OCI-LY7 (cell line): ENCODE data around the gene SCYL3. TPM values are rescaled to one million over a fixed set of nuclear protein-coding genes. Genes with fewer than 3 reads are reported as not detected.

ENCODE experiments used
- BruUV-seq: library from RNA; stranded (reverse); fragments of 400-500 nt; replicated peaks from 2 replicates; lab custom pipeline; 2021; lab: Mats Ljungman, UMichigan
- CTCF ChIA-PET: fragments of 300-600 bp; sonication (Branson Sonifier 250); formaldehyde crosslinking; loops from one replicate; lab custom pipeline; 2022; ENCODE audit warnings: antibody characterized with exemption; ENCODE audit not compliant: unreplicated experiment; lab: Charles Lee
- POLR2A ChIA-PET: fragments of 300-600 bp; sonication (Branson Sonifier 250); formaldehyde crosslinking; loops from one replicate; lab custom pipeline; 2022; ENCODE audit warnings: antibody characterized with exemption; lab: Charles Lee
- DNase-seq: peaks from one replicate; pipeline ENCODE4 v3.0.0-alpha.2; 2015; ENCODE audit warnings: low spot score
- H2AFZ ChIP-seq: fragments of 200-600 bp; sonication (generic), shearing (Covaris generic); 2 replicates; pipeline ENCODE4 v1.6.1; 2014; ENCODE audit warnings: mild to moderate bottlenecking, antibody characterized with exemption, low read length, moderate library complexity
- H3K27ac ChIP-seq: fragments of 200-600 bp; sonication (generic); 2 replicates; pipeline ENCODE4 v1.5.1; 2014; ENCODE audit warnings: mixed run types, low read depth, mild to moderate bottlenecking, moderate library complexity, low read length, inconsistent platforms; ENCODE audit not compliant: poor library complexity, severe bottlenecking
- H3K36me3 ChIP-seq: fragments of 200-600 bp; sonication (generic); 2 replicates; pipeline ENCODE4 v1.6.1; 2014; ENCODE audit warnings: mild to moderate bottlenecking, antibody characterized with exemption, low read length, moderate library complexity, mixed read lengths; ENCODE audit not compliant: insufficient read depth
- H3K4me1 ChIP-seq: fragments of 200-600 bp; sonication (generic); 2 replicates; pipeline ENCODE4 v1.5.1; 2014; ENCODE audit warnings: mild to moderate bottlenecking, low read length; ENCODE audit not compliant: insufficient read depth, poor library complexity, severe bottlenecking
- H3K4me2 ChIP-seq: fragments of 200-600 bp; sonication (generic); 2 replicates; pipeline ENCODE4 v1.6.1; 2014; ENCODE audit warnings: mild to moderate bottlenecking, low read length
- H3K4me3 ChIP-seq: fragments of 200-600 bp; sonication (generic); 2 replicates; pipeline ENCODE4 v1.5.1; 2014; ENCODE audit warnings: mild to moderate bottlenecking, low read depth, low read length; ENCODE audit not compliant: poor library complexity, severe bottlenecking
- H3K79me2 ChIP-seq: fragments of 200-600 bp; sonication (generic); 2 replicates; pipeline ENCODE4 v1.6.1; 2016; ENCODE audit warnings: low read depth, mild to moderate bottlenecking, low read length, moderate library complexity, mixed read lengths; ENCODE audit not compliant: insufficient read depth
- H3K9me2 ChIP-seq: fragments of 200-600 bp; sonication (generic); 2 replicates; pipeline ENCODE4 v1.6.1; 2016; ENCODE audit warnings: mild to moderate bottlenecking, low read length, mixed read lengths; ENCODE audit not compliant: insufficient read depth
- H3K9me3 ChIP-seq: fragments of 200-600 bp; sonication (generic); 2 replicates; pipeline ENCODE4 v1.6.1; 2014; ENCODE audit warnings: mild to moderate bottlenecking, mixed run types, low read length, mixed read lengths
- H4K20me1 ChIP-seq: fragments of 200-600 bp; sonication (generic); 2 replicates; pipeline ENCODE4 v1.6.1; 2014; ENCODE audit warnings: mild to moderate bottlenecking, antibody characterized with exemption, low read length, moderate library complexity, mixed read lengths; ENCODE audit not compliant: insufficient read depth
- CTCF ChIP-seq: fragments of 200-600 bp; sonication (generic); conservative IDR thresholded peaks from 2 replicates; pipeline ENCODE4 v1.5.1; 2014; ENCODE audit warnings: mild to moderate bottlenecking, antibody characterized with exemption, low read length, moderate library complexity, mixed read lengths
- EZH2phosphoT487 ChIP-seq: fragments of 200-600 bp; sonication (generic); IDR thresholded peaks from 2 replicates; pipeline ENCODE4 v1.6.1; 2018; ENCODE audit warnings: low read depth, borderline replicate concordance, mild to moderate bottlenecking, mixed run types, antibody characterized with exemption, low read length, moderate library complexity, mixed read lengths
- intact Hi-C: fragments of 100-400 bp; cut with micrococcal nuclease; formaldehyde crosslinking; loops from one replicate; pipeline ENCODE4 v1.10.0; 2022; ENCODE audit not compliant: unreplicated experiment
- total RNA-seq, 2 experiments: library from RNA; depleted of rRNA in 1 of 2; stranded (reverse); fragments of >200 nt in 1 of 2; shearing (Covaris generic) in 1 of 2; gene quantifications; 2 replicates each; pipeline ENCODE4 v1.2.3, GENCODE V29; 2014 to 2022

The SCYL3 gene
- total RNA-seq, 2 experiments from 2014 or later: 5.9 to 7.6 TPM

GRCh38 chr1:169848456-169848855 is 45.2 kb downstream of the SCYL3 start:
- 0 out of 2 replicates have a peak, but pooled peaks cover 5% of the 10 kb centered on the region for H4K20me1 ChIP-seq
- CTCF ChIA-PET: no interaction called here
- no peak overlapping the region for H3K27ac ChIP-seq
- no peaks in the 10 kb centered on the region for H3K79me2 ChIP-seq
- no peaks in the 10 kb centered on the region for H3K9me3 ChIP-seq
- no peaks in the 10 kb centered on the region for H3K9me2 ChIP-seq
- POLR2A ChIA-PET: interaction anchor here (0.5 kb wide), 1 partner anchor 1659 kb away, joined by 3 read pairs; no protein-coding TSS in a partner anchor
- no TSS peak for BruUV-seq
- H3K4me3 ChIP-seq: no peak overlapping the region
- H3K4me1 ChIP-seq: no peaks in the 10 kb centered on the region
- H3K4me2 ChIP-seq: no peak overlapping the region
- no peak for DNase-seq
- H2AFZ ChIP-seq: no peak overlapping the region
- intact Hi-C loops: no loop called here
- peaks cover 97% of the 10 kb centered on the region for H3K36me3 ChIP-seq
- TF ChIP-seq CTCF (no peak), EZH2phosphoT487 (no peak)

DNA sequence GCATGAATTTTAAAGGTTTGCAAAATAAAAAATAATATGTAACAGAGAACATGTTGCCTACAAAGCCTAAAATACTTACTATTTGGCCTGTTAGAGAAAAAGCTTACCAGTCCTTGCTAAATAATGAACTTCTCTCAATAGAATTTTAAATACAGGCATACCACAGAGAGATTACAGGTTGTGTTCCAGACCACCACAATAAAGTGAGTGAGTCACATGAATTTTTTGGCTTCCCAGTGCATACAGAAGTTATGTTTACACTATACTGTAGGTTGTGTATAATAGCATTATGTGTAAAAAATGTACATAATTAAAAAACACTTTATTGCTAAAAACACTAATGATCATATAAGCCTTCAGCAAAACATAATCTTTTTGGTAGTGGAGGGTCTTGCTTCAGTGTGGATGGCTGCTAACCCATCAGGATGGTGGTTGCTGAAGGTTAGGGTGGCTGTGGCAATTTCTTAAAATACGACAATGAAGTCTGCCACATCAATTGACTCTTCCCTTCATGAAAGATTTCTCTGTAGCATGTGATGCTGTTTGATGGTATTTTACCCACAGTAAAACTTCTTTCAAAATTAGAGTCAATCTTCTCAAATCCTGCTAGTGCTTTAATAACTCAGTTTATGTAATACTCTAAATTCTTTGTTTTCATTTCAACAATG is 48.6 kb downstream of the SCYL3 start:
- 0 out of 2 replicates have a peak, but pooled peaks cover 11% of the 10 kb centered on the region for H3K79me2 ChIP-seq
- 0 out of 2 replicates have a peak, but pooled peaks cover 5% of the 10 kb centered on the region for H4K20me1 ChIP-seq
- no peak overlapping the region for H3K27ac ChIP-seq
- no peak overlapping the region for H3K4me2 ChIP-seq
- H3K36me3 ChIP-seq: peaks cover 99% of the 10 kb centered on the region
- no peaks in the 10 kb centered on the region for H3K9me3 ChIP-seq
- no peaks in the 10 kb centered on the region for H3K4me1 ChIP-seq
- intact Hi-C loops: no loop called here
- DNase-seq: no peak
- TF ChIP-seq EZH2phosphoT487 (no peak), CTCF (no peak)
- no peaks in the 10 kb centered on the region for H3K9me2 ChIP-seq
- no peak overlapping the region for H3K4me3 ChIP-seq
- CTCF ChIA-PET: no interaction called here
- H2AFZ ChIP-seq: no peak overlapping the region
- POLR2A ChIA-PET: interaction anchor here (1.3 to 1.5 kb wide), 2 partner anchors 8 kb away, joined by 4 to 7 read pairs; no protein-coding TSS in a partner anchor
- BruUV-seq: no TSS peak

DNA sequence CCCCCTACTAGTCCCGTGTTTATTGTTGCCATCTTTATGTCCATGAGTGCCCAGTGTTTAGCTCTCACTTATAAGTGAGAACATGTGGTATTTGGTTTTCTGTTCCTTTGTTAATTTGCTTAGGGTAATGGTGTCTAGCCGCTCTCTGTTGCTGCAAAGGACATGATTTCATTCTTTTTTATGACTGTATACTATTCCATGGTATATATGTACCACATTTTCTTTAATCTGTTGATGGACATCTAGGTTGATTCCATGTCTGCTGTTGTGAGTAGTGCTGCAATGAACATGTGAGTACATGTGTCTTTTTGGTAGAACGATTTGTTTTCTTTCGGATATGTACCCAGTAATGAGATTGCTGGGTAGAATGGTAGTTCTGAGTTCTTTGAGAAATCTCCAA is 54.8 kb downstream of the SCYL3 start:
- Histone ChIP-seq H2AFZ (no peak overlapping the region), H3K79me2 (0 out of 2 replicates have a peak, but pooled peaks cover 18% of the 10 kb centered on the region), H3K27ac (no peak overlapping the region), H3K4me3 (no peak overlapping the region), H3K9me3 (0 out of 2 replicates have a peak, but pooled peaks cover 11% of the 10 kb centered on the region), H3K9me2 (no peaks in the 10 kb centered on the region), H3K36me3 (peaks cover 100% of the 10 kb centered on the region), H3K4me1 (no peaks in the 10 kb centered on the region), H4K20me1 (no peaks in the 10 kb centered on the region), H3K4me2 (no peak overlapping the region)
- BruUV-seq: no TSS peak
- ChIA-PET POLR2A (no interaction called here), CTCF (no interaction called here)
- no peak for DNase-seq
- no peak for TF ChIP-seq CTCF
- TF ChIP-seq EZH2phosphoT487: no peak
- intact Hi-C loops: no loop called here
